CD14-positive monocyte (primary cell): ENCODE data around the gene NEK4. TPM values are rescaled to one million over a fixed set of nuclear protein-coding genes. Genes with fewer than 3 reads are reported as not detected.
A peak's percentile ranks its signal among the peaks of the same experiment; 100 is the strongest.

Experiments
- DNase-seq, 3 donors: peaks; one replicate each; pipeline ENCODE4 v3.0.0-alpha.2; 2011 to 2022
- H2AFZ ChIP-seq: 2 replicates; pipeline ENCODE4 v1.6.0; 2012; ENCODE audit warnings: mild to moderate bottlenecking, low read depth, low read length, inconsistent platforms; ENCODE audit not compliant: insufficient read depth, poor library complexity, severe bottlenecking
- H3K27ac ChIP-seq, 2 donors: 1 replicate in 1 of 2; 2 replicates in 1 of 2; pipeline ENCODE4 v1.5.1; 2012 to 2013; ENCODE audit warnings: low read length in 2 of 2, control low read depth in 1 of 2, inconsistent platforms in 1 of 2, low read depth in 1 of 2, mild to moderate bottlenecking in 1 of 2
- H3K27me3 ChIP-seq, 2 donors: one replicate each; pipeline versions ENCODE4 v1.6.0 to v1.6.1; 2011 to 2013; ENCODE audit warnings: low read length in 2 of 2; ENCODE audit not compliant: control insufficient read depth in 2 of 2, insufficient read depth in 2 of 2
- H3K36me3 ChIP-seq, 2 donors: replicated peaks in 1 of 2; 1 replicate in 1 of 2; 2 replicates in 1 of 2; pipeline versions ENCODE4 v1.5.1 to v1.6.1; 2012 to 2013; ENCODE audit warnings: low read length in 2 of 2, control low read depth in 1 of 2, inconsistent platforms in 1 of 2, mild to moderate bottlenecking in 1 of 2; ENCODE audit not compliant: insufficient read depth in 2 of 2, control insufficient read depth in 1 of 2
- H3K4me1 ChIP-seq, 2 donors: 1 replicate in 1 of 2; 2 replicates in 1 of 2; pipeline versions ENCODE4 v1.5.1 to v1.6.1; 2012 to 2013; ENCODE audit warnings: low read length in 2 of 2, control low read depth in 1 of 2, inconsistent platforms in 1 of 2, mild to moderate bottlenecking in 1 of 2, moderate library complexity in 1 of 2; ENCODE audit not compliant: insufficient read depth in 2 of 2, control insufficient read depth in 1 of 2
- H3K4me2 ChIP-seq: replicated peaks from 2 replicates; pipeline ENCODE3; 2012; ENCODE audit warnings: low read length, moderate library complexity, mild to moderate bottlenecking; ENCODE audit not compliant: poor library complexity, severe bottlenecking; ENCODE audit errors: extremely low read depth
- H3K4me3 ChIP-seq, 3 experiments: fragments of 200-600 bp in 1 of 3; sonication (generic) in 1 of 3; replicated peaks in 1 of 3; 1 replicate in 2 of 3; 2 replicates in 1 of 3; pipeline ENCODE4 v1.5.1; 2011 to 2013; ENCODE audit warnings: low read length in 3 of 3, mild to moderate bottlenecking in 3 of 3, control low read depth in 2 of 3, low read depth in 2 of 3, inconsistent platforms in 1 of 3, moderate library complexity in 1 of 3
- H3K79me2 ChIP-seq: 2 replicates; pipeline ENCODE4 v1.6.0; 2012; ENCODE audit warnings: mild to moderate bottlenecking, control low read depth, inconsistent platforms, low read length, moderate library complexity; ENCODE audit not compliant: insufficient read depth
- H3K9ac ChIP-seq: 2 replicates; pipeline ENCODE4 v1.6.0; 2017; ENCODE audit warnings: low read length, mild to moderate bottlenecking; ENCODE audit not compliant: insufficient read depth, poor library complexity, severe bottlenecking
- H3K9me3 ChIP-seq, 2 donors: replicated peaks in 1 of 2; 1 replicate in 1 of 2; 2 replicates in 1 of 2; pipeline versions ENCODE4 v1.5.1 to v1.6.1; 2012 to 2013; ENCODE audit warnings: low read length in 2 of 2, control low read depth in 1 of 2; ENCODE audit not compliant: control insufficient read depth in 1 of 2, insufficient read depth in 1 of 2
- H4K20me1 ChIP-seq: 2 replicates; pipeline ENCODE4 v1.6.0; 2012; ENCODE audit warnings: mild to moderate bottlenecking, low read length, control low read depth, moderate library complexity; ENCODE audit not compliant: insufficient read depth
- H3K27ac Mint-ChIP-seq, 7 donors: one replicate each; pipeline ENCODE4 v1.8.0; 2020; ENCODE audit warnings: mild to moderate bottlenecking in 7 of 7, mixed read lengths in 7 of 7, moderate library complexity in 6 of 7, inconsistent platforms in 2 of 7
- H3K27me3 Mint-ChIP-seq, 3 donors: one replicate each; pipeline ENCODE4 v1.8.0; 2021 to 2022; ENCODE audit warnings: low read depth in 3 of 3, mild to moderate bottlenecking in 3 of 3, mixed read lengths in 3 of 3, moderate library complexity in 3 of 3, inconsistent platforms in 1 of 3
- H3K36me3 Mint-ChIP-seq, 2 donors: one replicate each; pipeline ENCODE4 v1.8.0; 2020; ENCODE audit warnings: mixed read lengths in 2 of 2, inconsistent platforms in 1 of 2, mild to moderate bottlenecking in 1 of 2
- H3K4me1 Mint-ChIP-seq: one replicate; pipeline ENCODE4 v1.8.0; 2020; ENCODE audit warnings: mild to moderate bottlenecking, mixed read lengths
- H3K4me3 Mint-ChIP-seq, 2 donors: one replicate each; pipeline ENCODE4 v1.8.0; 2020; ENCODE audit warnings: mild to moderate bottlenecking in 2 of 2, mixed read lengths in 2 of 2, moderate library complexity in 1 of 2
- H3K9me3 Mint-ChIP-seq, 7 donors: one replicate each; pipeline ENCODE4 v1.8.0; 2020 to 2022; ENCODE audit warnings: mixed read lengths in 7 of 7, mild to moderate bottlenecking in 6 of 7, moderate library complexity in 6 of 7, inconsistent platforms in 2 of 7
- WGBS: methylation state at CpG from one replicate; pipeline ENCODE4 v1.1.5; 2013; ENCODE audit warnings: missing lambda C conversion rate; ENCODE audit not compliant: insufficient coverage; 5-methylcytosine and 5-hydroxymethylcytosine counted together
- intact Hi-C, 2 donors: fragments of 100-400 bp; cut with micrococcal nuclease; formaldehyde crosslinking; loops; one replicate each; pipeline versions ENCODE4 v1.15.0 to v1.15.1; 2023
- polyA plus RNA-seq, 3 donors: library from polyadenylated mRNA; depleted of rRNA in 1 of 3; unstranded in 2 of 3; stranded (reverse) in 1 of 3; fragments of 300-500 nt in 2 of 3; fragments of >200 nt in 1 of 3; fragmentation: Illumina TruSeq in 2 of 3; gene quantifications; 1 replicate in 2 of 3; 2 replicates in 1 of 3; pipeline ENCODE4 v1.2.3, GENCODE V29; 2012 to 2021
- TF ChIP-seq, protein P1 (sequence below): fragments of 200-600 bp; IDR thresholded peaks from one replicate; pipeline ENCODE4 v1.8.0; 2022; ENCODE audit warnings: antibody characterized with exemption, mild to moderate bottlenecking

Gene NEK4
- polyA plus RNA-seq, 3 donors = 13.7 to 17.5 (median 17.4) TPM

DNA sequence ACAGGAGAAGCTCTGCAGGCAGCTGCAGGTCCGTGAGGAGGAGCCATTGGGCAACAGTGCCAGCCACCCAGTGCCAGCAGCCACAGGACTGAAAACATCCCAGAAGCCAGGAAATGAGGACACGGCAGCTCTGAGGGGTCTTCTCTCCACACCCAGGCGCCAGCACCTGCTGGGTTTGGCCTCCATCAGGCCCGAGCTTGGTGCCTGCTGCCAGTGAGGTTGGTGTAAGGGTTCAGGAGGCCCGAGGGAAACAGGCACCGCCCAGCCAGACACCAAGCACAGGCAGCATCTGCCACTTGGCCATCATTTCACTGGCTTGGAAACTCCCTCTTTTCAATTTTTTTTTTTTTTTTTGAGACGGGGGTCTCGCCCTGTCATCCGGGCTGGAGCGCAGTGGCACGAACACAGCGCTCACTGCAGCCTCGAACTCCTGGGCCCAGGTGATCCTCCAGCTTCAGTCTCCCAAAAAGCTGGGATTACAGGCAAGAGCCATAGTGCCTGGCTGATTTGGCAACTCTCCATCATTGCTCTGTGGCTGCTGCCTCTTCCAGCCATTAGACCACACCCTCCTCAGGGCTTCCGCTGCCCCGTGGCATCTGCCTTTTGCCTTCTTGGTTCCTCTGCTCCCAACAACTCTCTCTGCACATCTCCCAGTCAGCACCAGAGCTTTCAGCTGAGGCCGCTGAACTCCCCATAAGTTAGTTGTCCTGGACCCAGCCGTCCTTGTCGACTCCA, 22.4 kb upstream of the NEK4 start:
- 81% methylated on average over 14 of the region's 18 CpGs for WGBS
- Mint-ChIP-seq H3K27ac (peak overlapping the region in 2 of 7 donors; percentile 9 to 73), H3K4me3 (no peak overlapping the region), H3K27me3 (peaks cover 4 to 7% (median 7%) of the 10 kb centered on the region in 3 donors), H3K36me3 (no peaks in the 10 kb centered on the region), H3K4me1 (peaks cover 11% of the 10 kb centered on the region), H3K9me3 (no peaks in the 10 kb centered on the region)
- Histone ChIP-seq H3K27me3 (no peaks in the 10 kb centered on the region), H3K9ac (no peak overlapping the region), H3K4me3 (no peak overlapping the region), H3K4me2 (no peak overlapping the region), H2AFZ (peak overlapping the region; percentile 37), H3K79me2 (no peaks in the 10 kb centered on the region), H3K36me3 (no peaks in the 10 kb centered on the region), H3K27ac (no peak overlapping the region), H3K4me1 (peaks cover 10 to 13% of the 10 kb centered on the region in 2 donors), H3K9me3 (no peaks in the 10 kb centered on the region), H4K20me1 (no peaks in the 10 kb centered on the region)
- TF ChIP-seq, protein P1, sequence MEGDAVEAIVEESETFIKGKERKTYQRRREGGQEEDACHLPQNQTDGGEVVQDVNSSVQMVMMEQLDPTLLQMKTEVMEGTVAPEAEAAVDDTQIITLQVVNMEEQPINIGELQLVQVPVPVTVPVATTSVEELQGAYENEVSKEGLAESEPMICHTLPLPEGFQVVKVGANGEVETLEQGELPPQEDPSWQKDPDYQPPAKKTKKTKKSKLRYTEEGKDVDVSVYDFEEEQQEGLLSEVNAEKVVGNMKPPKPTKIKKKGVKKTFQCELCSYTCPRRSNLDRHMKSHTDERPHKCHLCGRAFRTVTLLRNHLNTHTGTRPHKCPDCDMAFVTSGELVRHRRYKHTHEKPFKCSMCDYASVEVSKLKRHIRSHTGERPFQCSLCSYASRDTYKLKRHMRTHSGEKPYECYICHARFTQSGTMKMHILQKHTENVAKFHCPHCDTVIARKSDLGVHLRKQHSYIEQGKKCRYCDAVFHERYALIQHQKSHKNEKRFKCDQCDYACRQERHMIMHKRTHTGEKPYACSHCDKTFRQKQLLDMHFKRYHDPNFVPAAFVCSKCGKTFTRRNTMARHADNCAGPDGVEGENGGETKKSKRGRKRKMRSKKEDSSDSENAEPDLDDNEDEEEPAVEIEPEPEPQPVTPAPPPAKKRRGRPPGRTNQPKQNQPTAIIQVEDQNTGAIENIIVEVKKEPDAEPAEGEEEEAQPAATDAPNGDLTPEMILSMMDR = no peak
- intact Hi-C loops = no loop called here
- peak; percentile 19 to 30 (median 22) for DNase-seq

GRCh38 chr3:52792413-52792812, 21.7 kb upstream of the NEK4 start:
- intact Hi-C loops = no loop called here
- WGBS = 95% methylated on average over 6 of the region's 7 CpGs
- Histone ChIP-seq H3K27ac (no peak overlapping the region), H3K4me2 (no peak overlapping the region), H3K9ac (no peak overlapping the region), H3K9me3 (no peaks in the 10 kb centered on the region), H4K20me1 (no peaks in the 10 kb centered on the region), H3K4me1 (peaks cover 10 to 13% of the 10 kb centered on the region in 2 donors), H3K79me2 (no peaks in the 10 kb centered on the region), H2AFZ (no peak overlapping the region), H3K27me3 (no peaks in the 10 kb centered on the region), H3K4me3 (no peak overlapping the region), H3K36me3 (no peaks in the 10 kb centered on the region)
- DNase-seq = no peak
- TF ChIP-seq, protein P1 = no peak
- no peaks in the 10 kb centered on the region for H3K36me3 Mint-ChIP-seq
- H3K27ac Mint-ChIP-seq = no peak overlapping the region
- H3K4me1 Mint-ChIP-seq = peaks cover 11% of the 10 kb centered on the region
- H3K9me3 Mint-ChIP-seq = no peaks in the 10 kb centered on the region
- H3K4me3 Mint-ChIP-seq = no peak overlapping the region
- peaks cover 5 to 10% (median 7%) of the 10 kb centered on the region in 3 donors for H3K27me3 Mint-ChIP-seq
